ENCODE data around the gene CDC42BPG.

Gene CDC42BPG

GRCh38 chr11:64887234-64887756, 42.8 kb upstream of the CDC42BPG start:
- H2BK15ac ChIP-seq (replicated peaks; ENCODE audit: low read depth), result no peak overlapping the region
- peak overlapping the region; percentile 26 for H3K56ac ChIP-seq (ENCODE audit: low read length)
- H4K5ac ChIP-seq (ENCODE audit: low read length), result no peak overlapping the region
- H3K4me3 ChIP-seq (ENCODE audit: low read length), result no peak overlapping the region
- H3K23ac ChIP-seq (ENCODE audit: low read length), result no peak overlapping the region
- H2AK5ac ChIP-seq (ENCODE audit: low read length), result no peak overlapping the region
- H3K4me1 ChIP-seq (ENCODE audit: control insufficient read depth, low read depth, low read length), result no peaks in the 10 kb centered on the region
- H3K4ac ChIP-seq (ENCODE audit: low read depth, low read length), result no peak overlapping the region
- no peak overlapping the region for H4K8ac ChIP-seq (ENCODE audit: low read depth, low read length)
- H3K79me2 ChIP-seq (ENCODE audit: control insufficient read depth, insufficient read depth, low read length), result no peaks in the 10 kb centered on the region
- no peak overlapping the region for H2BK5ac ChIP-seq (ENCODE audit: low read length)
- DNase-seq, result no peak
- H3K79me1 ChIP-seq (ENCODE audit: low read length), result no peaks in the 10 kb centered on the region
- WGBS (ENCODE audit: extremely low coverage, insufficient coverage, low lambda C conversion rate), result no CpG with 5 or more reads among the region's 8 CpGs
- H3K27ac ChIP-seq (ENCODE audit: low read depth, low read length), result no peak overlapping the region
- H3K36me3 ChIP-seq (ENCODE audit: control insufficient read depth, insufficient read depth, low read length), result no peaks in the 10 kb centered on the region
- H3K9ac ChIP-seq (ENCODE audit: low read length), result no peak overlapping the region
- no peak overlapping the region for H3K18ac ChIP-seq (ENCODE audit: low read length)
- H2BK120ac ChIP-seq (ENCODE audit: low read depth, low read length), result no peak overlapping the region
- no peaks in the 10 kb centered on the region for H3K27me3 ChIP-seq (ENCODE audit: insufficient read depth, low read length, poor library complexity)
- no peak overlapping the region for H3K4me2 ChIP-seq (ENCODE audit: low read length)

GRCh38 chr11:64885367-64886286, 41.2 kb upstream of the CDC42BPG start:
- Histone ChIP-seq H3K4ac (ENCODE audit: low read depth, low read length) (no peak overlapping the region), H3K27ac (ENCODE audit: low read depth, low read length) (no peak overlapping the region), H3K56ac (ENCODE audit: low read length) (no peak overlapping the region), H2BK5ac (ENCODE audit: low read length) (no peak overlapping the region), H4K5ac (ENCODE audit: low read length) (no peak overlapping the region), H2AK5ac (ENCODE audit: low read length) (no peak overlapping the region), H3K4me3 (ENCODE audit: low read length) (no peak overlapping the region), H3K4me1 (ENCODE audit: control insufficient read depth, low read depth, low read length) (no peaks in the 10 kb centered on the region), H3K9ac (ENCODE audit: low read length) (no peak overlapping the region), H3K79me2 (ENCODE audit: control insufficient read depth, insufficient read depth, low read length) (no peaks in the 10 kb centered on the region), H3K36me3 (ENCODE audit: control insufficient read depth, insufficient read depth, low read length) (no peaks in the 10 kb centered on the region), H4K8ac (ENCODE audit: low read depth, low read length) (no peak overlapping the region), H3K4me2 (ENCODE audit: low read length) (no peak overlapping the region), H2BK120ac (ENCODE audit: low read depth, low read length) (no peak overlapping the region), H3K27me3 (ENCODE audit: insufficient read depth, low read length, poor library complexity) (no peaks in the 10 kb centered on the region), H3K79me1 (ENCODE audit: low read length) (no peaks in the 10 kb centered on the region), H3K23ac (ENCODE audit: low read length) (no peak overlapping the region), H2BK15ac (replicated peaks; ENCODE audit: low read depth) (no peak overlapping the region), H3K18ac (ENCODE audit: low read length) (no peak overlapping the region)
- WGBS (ENCODE audit: extremely low coverage, insufficient coverage, low lambda C conversion rate), result no CpG with 5 or more reads among the region's 15 CpGs
- DNase-seq, result no peak

- no peak overlapping the region for H3K23ac ChIP-seq (ENCODE audit: low read length)
- no peak overlapping the region for H3K9ac ChIP-seq (ENCODE audit: low read length)
- H2AK5ac ChIP-seq (ENCODE audit: low read length), result no peak overlapping the region
- no peaks in the 10 kb centered on the region for H3K79me1 ChIP-seq (ENCODE audit: low read length)
- no peak overlapping the region for H2BK120ac ChIP-seq (ENCODE audit: low read depth, low read length)
- no CpG with 5 or more reads among the region's 8 CpGs for WGBS (ENCODE audit: extremely low coverage, insufficient coverage, low lambda C conversion rate)
- no peak overlapping the region for H3K27ac ChIP-seq (ENCODE audit: low read depth, low read length)
- H3K4me1 ChIP-seq (ENCODE audit: control insufficient read depth, low read depth, low read length), result peaks cover 1% of the 10 kb centered on the region
- no peak overlapping the region for H2BK15ac ChIP-seq (replicated peaks; ENCODE audit: low read depth)
- no peaks in the 10 kb centered on the region for H3K27me3 ChIP-seq (ENCODE audit: insufficient read depth, low read length, poor library complexity)
- H3K4ac ChIP-seq (ENCODE audit: low read depth, low read length), result no peak overlapping the region
- H3K4me3 ChIP-seq (ENCODE audit: low read length), result no peak overlapping the region
- H3K4me2 ChIP-seq (ENCODE audit: low read length), result no peak overlapping the region
- no peak overlapping the region for H3K18ac ChIP-seq (ENCODE audit: low read length)
- no peak for DNase-seq
- H3K79me2 ChIP-seq (ENCODE audit: control insufficient read depth, insufficient read depth, low read length), result no peaks in the 10 kb centered on the region
- no peaks in the 10 kb centered on the region for H3K36me3 ChIP-seq (ENCODE audit: control insufficient read depth, insufficient read depth, low read length)
- no peak overlapping the region for H2BK5ac ChIP-seq (ENCODE audit: low read length)
- H3K56ac ChIP-seq (ENCODE audit: low read length), result no peak overlapping the region
- H4K8ac ChIP-seq (ENCODE audit: low read depth, low read length), result no peak overlapping the region
- no peak overlapping the region for H4K5ac ChIP-seq (ENCODE audit: low read length)
Observed at GRCh38 chr11:64884019-64884418, 39.6 kb upstream of the CDC42BPG start.

DNA sequence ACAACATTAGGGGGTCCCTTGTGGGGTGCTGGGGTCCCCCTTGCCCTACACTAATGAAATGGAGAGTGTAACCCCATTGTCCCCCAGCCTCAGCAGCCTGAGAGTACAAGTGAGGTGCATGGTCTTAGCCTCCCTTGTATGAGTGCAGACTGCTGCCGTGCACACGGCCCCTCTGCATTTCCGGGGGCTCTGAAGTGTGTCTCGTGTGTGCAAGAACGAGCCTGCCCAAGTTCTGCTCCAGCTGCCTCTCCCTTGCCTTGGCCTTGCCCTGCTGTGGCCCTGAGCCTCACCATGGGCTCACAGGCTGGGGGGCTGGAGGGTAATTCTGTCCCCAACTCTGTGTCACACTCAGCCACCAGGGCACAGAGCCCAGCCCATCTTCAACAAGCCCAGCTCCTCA, 39.1 kb upstream of the CDC42BPG start:
- Histone ChIP-seq H3K27me3 (ENCODE audit: insufficient read depth, low read length, poor library complexity) (no peaks in the 10 kb centered on the region), H3K56ac (ENCODE audit: low read length) (no peak overlapping the region), H4K5ac (ENCODE audit: low read length) (no peak overlapping the region), H2BK5ac (ENCODE audit: low read length) (no peak overlapping the region), H4K8ac (ENCODE audit: low read depth, low read length) (no peak overlapping the region), H2AK5ac (ENCODE audit: low read length) (no peak overlapping the region), H3K4ac (ENCODE audit: low read depth, low read length) (no peak overlapping the region), H3K18ac (ENCODE audit: low read length) (no peak overlapping the region), H2BK15ac (replicated peaks; ENCODE audit: low read depth) (no peak overlapping the region), H3K36me3 (ENCODE audit: control insufficient read depth, insufficient read depth, low read length) (no peaks in the 10 kb centered on the region), H3K27ac (ENCODE audit: low read depth, low read length) (no peak overlapping the region), H2BK120ac (ENCODE audit: low read depth, low read length) (no peak overlapping the region), H3K79me2 (ENCODE audit: control insufficient read depth, insufficient read depth, low read length) (no peaks in the 10 kb centered on the region), H3K79me1 (ENCODE audit: low read length) (no peaks in the 10 kb centered on the region), H3K4me2 (ENCODE audit: low read length) (no peak overlapping the region), H3K4me1 (ENCODE audit: control insufficient read depth, low read depth, low read length) (peaks cover 1% of the 10 kb centered on the region), H3K9ac (ENCODE audit: low read length) (no peak overlapping the region), H3K23ac (ENCODE audit: low read length) (no peak overlapping the region), H3K4me3 (ENCODE audit: low read length) (no peak overlapping the region)
- DNase-seq, result no peak
- no CpG with 5 or more reads among the region's 5 CpGs for WGBS (ENCODE audit: extremely low coverage, insufficient coverage, low lambda C conversion rate)

- WGBS (ENCODE audit: extremely low coverage, insufficient coverage, low lambda C conversion rate), result no CpG with 5 or more reads among the region's 5 CpGs
- H2BK5ac ChIP-seq (ENCODE audit: low read length), result no peak overlapping the region
- no peak overlapping the region for H2BK120ac ChIP-seq (ENCODE audit: low read depth, low read length)
- H2BK15ac ChIP-seq (replicated peaks; ENCODE audit: low read depth), result no peak overlapping the region
- no peak overlapping the region for H4K8ac ChIP-seq (ENCODE audit: low read depth, low read length)
- no peaks in the 10 kb centered on the region for H3K27me3 ChIP-seq (ENCODE audit: insufficient read depth, low read length, poor library complexity)
- H3K4me2 ChIP-seq (ENCODE audit: low read length), result no peak overlapping the region
- no peak for DNase-seq
- H3K79me1 ChIP-seq (ENCODE audit: low read length), result peaks cover 3% of the 10 kb centered on the region
- no peak overlapping the region for H3K9ac ChIP-seq (ENCODE audit: low read length)
- H3K27ac ChIP-seq (ENCODE audit: low read depth, low read length), result no peak overlapping the region
- H4K5ac ChIP-seq (ENCODE audit: low read length), result no peak overlapping the region
- H3K23ac ChIP-seq (ENCODE audit: low read length), result no peak overlapping the region
- H3K4me1 ChIP-seq (ENCODE audit: control insufficient read depth, low read depth, low read length), result peaks cover 4% of the 10 kb centered on the region
- H3K56ac ChIP-seq (ENCODE audit: low read length), result no peak overlapping the region
- no peaks in the 10 kb centered on the region for H3K79me2 ChIP-seq (ENCODE audit: control insufficient read depth, insufficient read depth, low read length)
- no peak overlapping the region for H2AK5ac ChIP-seq (ENCODE audit: low read length)
- H3K4ac ChIP-seq (ENCODE audit: low read depth, low read length), result no peak overlapping the region
- H3K4me3 ChIP-seq (ENCODE audit: low read length), result no peak overlapping the region
- H3K18ac ChIP-seq (ENCODE audit: low read length), result no peak overlapping the region
- H3K36me3 ChIP-seq (ENCODE audit: control insufficient read depth, insufficient read depth, low read length), result no peaks in the 10 kb centered on the region
Observed at GRCh38 chr11:64882243-64882642, 37.8 kb upstream of the CDC42BPG start.
